CD4-positive, alpha-beta memory T cell (primary cell): ENCODE data around the gene HSPA14. TPM values are rescaled to one million over a fixed set of nuclear protein-coding genes. Genes with fewer than 3 reads are reported as not detected.
A peak's percentile ranks its signal among the peaks of the same experiment; 100 is the strongest.

Source experiments
- CTCF ChIA-PET: fragments of 350-600 bp; sonication (Branson Sonifier 250); formaldehyde crosslinking; loops from one replicate; lab custom pipeline; 2021; ENCODE audit warnings: inconsistent platforms; ENCODE audit not compliant: partially characterized antibody; lab: Charles Lee
- POLR2A ChIA-PET: fragments of 350-600 bp; sonication (Branson Sonifier 250); formaldehyde crosslinking; loops from one replicate; lab custom pipeline; 2021; ENCODE audit not compliant: partially characterized antibody; lab: Charles Lee
- DNase-seq, 5 donors: peaks; one replicate each; pipeline versions ENCODE4 v3.0.0 to v3.0.0-alpha.2; 2020 to 2022; ENCODE audit warnings: mixed read lengths in 1 of 5
- H3K27ac ChIP-seq: one replicate; pipeline ENCODE4 v1.7.0; 2013; ENCODE audit warnings: low read depth, low read length
- H3K27me3 ChIP-seq: 2 replicates; pipeline ENCODE4 v1.7.0; 2013; ENCODE audit warnings: mild to moderate bottlenecking, low read length, moderate library complexity; ENCODE audit not compliant: insufficient read depth
- H3K36me3 ChIP-seq: 2 replicates; pipeline ENCODE4 v1.7.0; 2013; ENCODE audit warnings: mild to moderate bottlenecking, low read length, moderate library complexity; ENCODE audit not compliant: insufficient read depth
- H3K4me1 ChIP-seq: 2 replicates; pipeline ENCODE4 v1.7.0; 2013; ENCODE audit warnings: mild to moderate bottlenecking, low read length, moderate library complexity; ENCODE audit not compliant: insufficient read depth
- H3K4me3 ChIP-seq, 2 donors: one replicate each; pipeline ENCODE4 v1.7.0; 2013; ENCODE audit warnings: low read length in 2 of 2, mild to moderate bottlenecking in 1 of 2
- H3K9me3 ChIP-seq, 2 donors: one replicate each; pipeline ENCODE4 v1.7.0; 2013; ENCODE audit warnings: low read length in 2 of 2, control low read depth in 1 of 2; ENCODE audit not compliant: control insufficient read depth in 1 of 2
- H3K27ac Mint-ChIP-seq, 7 donors: one replicate each; pipeline ENCODE4 v1.8.0; 2020 to 2021; ENCODE audit warnings: mixed read lengths in 7 of 7, mild to moderate bottlenecking in 6 of 7, inconsistent platforms in 3 of 7, moderate library complexity in 3 of 7
- H3K27me3 Mint-ChIP-seq, 2 donors: one replicate each; pipeline ENCODE4 v1.8.0; 2020 to 2021; ENCODE audit warnings: mixed read lengths in 2 of 2
- H3K36me3 Mint-ChIP-seq, 2 donors: one replicate each; pipeline ENCODE4 v1.8.0; 2020 to 2021; ENCODE audit warnings: mixed read lengths in 2 of 2, inconsistent platforms in 1 of 2, mild to moderate bottlenecking in 1 of 2
- H3K4me1 Mint-ChIP-seq, 4 donors: one replicate each; pipeline ENCODE4 v1.8.0; 2020 to 2021; ENCODE audit warnings: mixed read lengths in 4 of 4, mild to moderate bottlenecking in 1 of 4
- H3K4me3 Mint-ChIP-seq, 8 donors: one replicate each; pipeline ENCODE4 v1.8.0; 2020 to 2021; ENCODE audit warnings: mixed read lengths in 8 of 8, mild to moderate bottlenecking in 7 of 8, moderate library complexity in 6 of 8, inconsistent platforms in 3 of 8
- H3K9me3 Mint-ChIP-seq, 8 donors: one replicate each; pipeline ENCODE4 v1.8.0; 2020 to 2021; ENCODE audit warnings: mixed read lengths in 8 of 8, mild to moderate bottlenecking in 5 of 8, inconsistent platforms in 3 of 8, moderate library complexity in 1 of 8
- intact Hi-C: fragments of 100-400 bp; cut with micrococcal nuclease; formaldehyde crosslinking; loops from one replicate; pipeline ENCODE4 v1.15.1; 2023
- polyA plus RNA-seq, 2 donors: library from polyadenylated mRNA; unstranded; fragments of 300-500 nt; fragmentation: Illumina TruSeq; gene quantifications; one replicate each; pipeline ENCODE4 v1.2.3, GENCODE V29; 2021
- total RNA-seq, 2 experiments: library from RNA; stranded (reverse); gene quantifications; one replicate each; pipeline ENCODE4 v1.2.3, GENCODE V29; 2021

HSPA14 gene
- total and polyA plus RNA-seq, 4 experiments from 2014 or later, result 16.0 to 18.7 (median 17.5) TPM

DNA sequence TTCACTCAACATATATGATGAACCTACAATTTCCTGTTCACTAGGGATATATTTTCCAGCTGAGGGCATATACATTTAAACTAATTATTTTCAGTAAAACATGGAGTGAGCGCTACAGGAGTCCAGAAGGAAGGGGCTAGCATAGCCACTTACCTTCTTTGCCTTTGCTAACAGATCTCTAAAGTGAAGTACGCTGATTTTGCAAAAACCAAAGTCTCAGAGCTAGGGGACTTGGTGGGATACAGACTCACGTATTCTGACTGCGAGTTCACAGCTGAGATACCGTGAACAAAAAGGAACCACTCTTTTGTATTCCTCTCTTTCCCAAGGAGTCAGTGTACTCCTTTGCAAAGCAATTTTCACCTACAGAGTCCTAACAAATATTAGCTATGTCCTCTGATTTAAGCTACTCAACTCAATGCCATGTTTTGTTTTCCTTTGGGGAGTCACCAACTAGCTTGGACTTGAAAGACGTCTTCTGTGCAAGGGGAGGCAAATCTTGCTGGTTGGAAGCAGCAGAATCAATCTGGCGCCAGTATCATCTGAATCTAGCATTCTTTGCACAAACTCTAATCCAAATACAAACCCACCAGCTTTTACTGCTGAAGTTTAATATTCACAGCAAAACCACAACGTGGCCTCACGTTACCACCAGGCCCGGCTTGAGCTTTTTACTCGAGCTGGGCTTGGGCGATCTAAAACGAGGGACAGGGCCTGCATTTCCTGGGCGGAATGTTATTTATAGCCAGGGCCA is 926 bp upstream of the HSPA14 start:
- peaks cover 14 to 33% (median 26%) of the 10 kb centered on the region in 4 donors for H3K4me1 Mint-ChIP-seq
- H3K27me3 Mint-ChIP-seq, result no peaks in the 10 kb centered on the region
- peak overlapping the region; percentile 89 to 97 (median 94) for H3K4me3 Mint-ChIP-seq
- Histone ChIP-seq H3K27me3 (no peaks in the 10 kb centered on the region), H3K27ac (peak overlapping the region; percentile 91), H3K36me3 (peaks cover 9% of the 10 kb centered on the region), H3K4me3 (peak overlapping the region; percentile 1 to 68), H3K4me1 (peaks cover 26% of the 10 kb centered on the region), H3K9me3 (no peaks in the 10 kb centered on the region)
- H3K27ac Mint-ChIP-seq, result peak overlapping the region; percentile 86 to 99 (median 98)
- no peaks in the 10 kb centered on the region for H3K9me3 Mint-ChIP-seq
- peak in 1 of 5 donors; percentile 3 for DNase-seq
- ChIA-PET CTCF (interaction anchor here (0.6 to 4.4 kb wide), 27 partner anchors 8 to 640 kb away, joined by 3 to 20 read pairs (median 4); partner anchors contain the start of genes MEIG1 and SUV39H2), POLR2A (interaction anchor here (1.0 to 3.1 kb wide), 33 partner anchors 11 to 652 kb away, joined by 3 to 56 read pairs (median 6); partner anchors contain the start of genes DCLRE1C, MEIG1, NMT2 and SUV39H2)
- peaks cover 19 to 36% of the 10 kb centered on the region in 2 donors for H3K36me3 Mint-ChIP-seq
- intact Hi-C loops, result loop anchor here (1.0 to 5.0 kb wide), 4 partner anchors 250 to 1050 kb away; no protein-coding TSS in a partner anchor

DNA sequence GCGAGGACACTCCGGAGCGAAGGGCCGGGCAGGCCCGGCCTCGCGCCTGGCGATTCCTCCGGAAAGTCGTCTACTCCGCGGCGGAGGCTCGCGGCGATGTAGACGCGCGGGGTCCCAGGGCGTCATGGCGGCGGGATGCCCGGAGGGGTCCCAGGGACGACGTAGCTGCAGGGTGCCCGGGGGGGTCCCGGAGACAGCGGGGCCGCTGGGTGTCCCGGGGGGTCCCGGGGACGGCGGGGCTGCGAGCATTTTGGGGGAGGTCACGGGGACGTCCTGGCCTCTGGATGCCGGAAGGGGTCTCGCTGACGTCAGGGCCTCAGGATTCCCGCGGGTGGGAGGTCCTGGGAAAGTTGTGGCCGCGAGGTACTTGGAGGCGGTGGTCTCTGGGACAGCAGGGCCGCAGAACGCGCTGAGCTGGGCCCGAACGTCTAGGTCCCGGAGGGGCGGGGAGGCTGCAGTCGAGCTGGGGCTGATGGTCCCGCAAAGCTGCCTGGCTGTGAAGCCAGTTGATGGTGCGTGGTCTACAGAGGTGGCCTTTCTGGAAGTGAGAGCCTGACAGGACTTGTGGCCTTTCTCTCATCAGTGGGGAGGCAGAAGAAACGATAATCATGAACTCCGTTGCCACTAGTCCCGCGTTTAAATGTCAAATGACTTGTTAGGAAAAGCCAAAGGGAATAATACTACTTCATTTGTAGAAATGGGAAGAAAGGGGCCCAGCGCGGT is 637 bp downstream of the HSPA14 start:
- peak; percentile 10 to 52 (median 18) for DNase-seq
- peak overlapping the region; percentile 89 to 97 (median 94) for H3K4me3 Mint-ChIP-seq
- H3K36me3 Mint-ChIP-seq, result peaks cover 12 to 49% of the 10 kb centered on the region in 2 donors
- H3K4me1 Mint-ChIP-seq, result peaks cover 14 to 33% (median 26%) of the 10 kb centered on the region in 4 donors
- Histone ChIP-seq H3K36me3 (peaks cover 24% of the 10 kb centered on the region), H3K27ac (peak overlapping the region; percentile 91), H3K4me1 (peaks cover 26% of the 10 kb centered on the region), H3K27me3 (no peaks in the 10 kb centered on the region), H3K4me3 (peak overlapping the region; percentile 68 to 79), H3K9me3 (no peaks in the 10 kb centered on the region)
- H3K27me3 Mint-ChIP-seq, result no peaks in the 10 kb centered on the region
- intact Hi-C loops, result loop anchor here (1.0 to 5.0 kb wide), 11 partner anchors 40 to 651 kb away; partner anchors contain the start of genes DCLRE1C, MEIG1, NMT2 and RPP38
- H3K27ac Mint-ChIP-seq, result peak overlapping the region; percentile 86 to 99 (median 98)
- H3K9me3 Mint-ChIP-seq, result no peaks in the 10 kb centered on the region
- CTCF ChIA-PET, result interaction anchor here (1.0 to 4.4 kb wide), 12 partner anchors 10 to 424 kb away, joined by 3 to 20 read pairs (median 4); partner anchors contain the start of genes MEIG1 and SUV39H2
- POLR2A ChIA-PET, result interaction anchor here (0.6 to 3.1 kb wide), 36 partner anchors 9 to 654 kb away, joined by 3 to 56 read pairs (median 5); partner anchors contain the start of genes DCLRE1C, MEIG1, NMT2 and SUV39H2

DNA sequence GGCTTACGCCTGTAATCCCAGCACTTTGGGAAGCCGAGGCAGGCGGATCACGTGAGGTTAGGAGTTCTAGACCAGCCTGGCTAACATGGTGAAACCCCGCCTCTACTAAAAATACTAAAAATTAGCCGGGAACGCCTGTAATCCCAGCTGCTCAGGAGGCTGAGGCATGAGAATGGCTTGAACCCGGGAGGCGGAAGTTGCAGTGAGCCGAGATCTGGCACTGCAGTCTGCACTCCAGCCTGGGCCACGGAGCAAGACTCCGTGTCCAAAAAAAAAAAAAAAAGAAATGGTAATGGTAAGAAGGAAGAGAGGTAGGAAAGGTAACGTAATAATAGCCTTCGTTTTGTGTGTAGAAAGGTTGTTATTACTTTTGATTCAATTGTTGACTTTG is 1.2 kb downstream of the HSPA14 start:
- intact Hi-C loops, result loop anchor here (2.0 to 5.0 kb wide), 6 partner anchors 234 to 652 kb away; partner anchors contain the start of genes NMT2 and RPP38
- no peaks in the 10 kb centered on the region for H3K27me3 ChIP-seq
- Mint-ChIP-seq H3K4me3 (peak overlapping the region; percentile 89 to 96 (median 94)), H3K36me3 (peaks cover 15 to 53% of the 10 kb centered on the region in 2 donors), H3K27me3 (no peaks in the 10 kb centered on the region), H3K27ac (peak overlapping the region; percentile 86 to 99 (median 94)), H3K4me1 (peaks cover 14 to 33% (median 26%) of the 10 kb centered on the region in 4 donors), H3K9me3 (no peaks in the 10 kb centered on the region)
- no peaks in the 10 kb centered on the region for H3K9me3 ChIP-seq
- peaks cover 26% of the 10 kb centered on the region for H3K4me1 ChIP-seq
- no peak for DNase-seq
- POLR2A ChIA-PET, result interaction anchor here (0.6 to 3.0 kb wide), 10 partner anchors 10 to 654 kb away, joined by 3 to 56 read pairs (median 6); partner anchors contain the start of genes MEIG1 and SUV39H2
- CTCF ChIA-PET, result interaction anchor here (1.7 to 4.4 kb wide), 2 partner anchors 286 to 302 kb away, joined by 4 to 20 read pairs; no protein-coding TSS in a partner anchor
- H3K4me3 ChIP-seq, result peak overlapping the region; percentile 68 to 79
- H3K27ac ChIP-seq, result peak overlapping the region; percentile 91
- H3K36me3 ChIP-seq, result peaks cover 26% of the 10 kb centered on the region

DNA sequence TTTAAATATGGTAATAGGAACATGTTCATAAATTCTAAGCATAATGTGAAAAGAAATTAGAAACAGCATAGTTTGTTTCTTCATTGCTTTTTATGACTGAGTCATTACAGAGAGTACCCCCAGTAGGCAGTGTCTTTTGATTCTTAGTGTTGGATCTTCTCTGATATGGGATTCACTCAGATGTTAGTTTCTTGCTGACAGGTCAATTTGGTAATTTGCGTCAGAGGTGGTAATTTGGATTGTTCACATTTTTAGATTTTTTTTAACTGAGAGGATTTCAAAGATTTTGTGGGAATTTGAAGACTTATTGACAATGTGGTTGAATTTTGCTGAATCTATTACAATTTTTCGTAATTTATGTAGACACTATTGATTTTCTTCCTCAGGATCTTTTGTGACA is 2.1 kb downstream of the HSPA14 start:
- intact Hi-C loops, result no loop called here
- Mint-ChIP-seq H3K4me1 (peaks cover 15 to 38% (median 26%) of the 10 kb centered on the region in 4 donors), H3K27me3 (no peaks in the 10 kb centered on the region), H3K27ac (peak overlapping the region in 4 of 7 donors; percentile 1 to 86 (median 32)), H3K4me3 (peak overlapping the region in 7 of 8 donors; percentile 16 to 96 (median 46)), H3K9me3 (no peaks in the 10 kb centered on the region), H3K36me3 (peaks cover 23 to 62% of the 10 kb centered on the region in 2 donors)
- Histone ChIP-seq H3K27me3 (no peaks in the 10 kb centered on the region), H3K4me3 (no peak overlapping the region), H3K36me3 (peaks cover 31% of the 10 kb centered on the region), H3K27ac (no peak overlapping the region), H3K4me1 (peaks cover 26% of the 10 kb centered on the region), H3K9me3 (no peaks in the 10 kb centered on the region)
- POLR2A ChIA-PET, result no interaction called here
- CTCF ChIA-PET, result no interaction called here
- no peak for DNase-seq

DNA sequence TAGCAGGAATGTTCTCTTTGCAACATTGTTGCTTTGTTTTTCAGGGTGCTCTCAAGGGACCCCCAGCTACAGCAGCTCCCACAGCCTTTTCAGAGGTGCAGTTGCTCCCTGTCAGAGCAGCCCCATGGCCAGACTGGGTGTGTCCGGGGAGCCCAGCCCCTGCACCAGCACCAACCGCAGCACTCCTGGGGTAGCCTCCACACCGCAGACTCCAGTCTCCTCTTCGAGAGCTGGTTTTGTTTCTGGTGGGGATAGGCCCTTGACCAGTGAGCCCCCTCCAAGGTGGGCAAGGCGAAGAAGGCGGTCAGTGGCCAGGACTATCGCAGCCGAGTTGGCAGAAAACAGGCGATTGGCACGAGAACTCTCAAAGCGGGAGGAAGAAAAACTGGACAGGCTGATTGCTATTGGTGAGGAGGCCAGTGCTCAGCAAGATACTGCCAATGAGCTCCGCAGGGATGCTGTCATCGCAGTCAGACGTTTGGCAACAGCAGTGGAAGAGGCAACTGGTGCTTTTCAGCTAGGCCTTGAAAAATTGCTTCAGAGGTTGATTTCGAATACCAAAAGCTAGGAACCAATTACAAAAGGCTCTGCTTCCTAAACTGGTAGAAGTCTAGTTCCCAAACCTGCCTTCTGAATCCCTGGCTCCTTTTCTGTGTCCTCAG is 5.4 kb downstream of the HSPA14 start:
- Mint-ChIP-seq H3K4me1 (peaks cover 11 to 24% (median 17%) of the 10 kb centered on the region in 4 donors), H3K27me3 (no peaks in the 10 kb centered on the region), H3K36me3 (peaks cover 24 to 69% of the 10 kb centered on the region in 2 donors), H3K27ac (peak overlapping the region in 1 of 7 donors; percentile 22), H3K9me3 (peaks cover 0 to 1% (median 0%) of the 10 kb centered on the region in 8 donors), H3K4me3 (no peak overlapping the region)
- no peak for DNase-seq
- Histone ChIP-seq H3K36me3 (peaks cover 36% of the 10 kb centered on the region), H3K27me3 (no peaks in the 10 kb centered on the region), H3K9me3 (no peaks in the 10 kb centered on the region), H3K4me3 (no peak overlapping the region), H3K27ac (no peak overlapping the region), H3K4me1 (peaks cover 14% of the 10 kb centered on the region)
- intact Hi-C loops, result no loop called here
- ChIA-PET POLR2A (interaction anchor here (0.6 kb wide), 1 partner anchor 291 kb away, joined by 4 read pairs; no protein-coding TSS in a partner anchor), CTCF (no interaction called here)

DNA sequence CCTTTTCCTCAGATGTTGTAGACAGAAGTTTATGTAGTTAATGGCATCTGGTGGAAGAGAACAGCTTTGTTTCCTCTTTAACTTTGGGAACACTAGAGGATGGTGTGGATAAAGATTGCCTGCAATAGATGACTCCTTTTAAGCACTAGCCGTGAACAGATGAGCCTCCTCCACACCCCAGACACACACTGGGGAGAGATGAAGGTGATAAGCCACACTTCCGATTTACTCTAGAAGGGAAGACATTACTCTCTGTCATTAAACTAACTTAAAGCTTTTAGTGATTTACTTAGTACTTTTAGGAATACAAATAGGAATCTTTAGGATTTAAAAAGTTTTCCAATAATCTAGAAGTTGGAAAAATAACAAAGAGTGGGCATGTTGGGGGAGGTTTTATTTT is 6.8 kb downstream of the HSPA14 start:
- H3K9me3 ChIP-seq, result no peaks in the 10 kb centered on the region
- Mint-ChIP-seq H3K9me3 (peaks cover 0 to 1% (median 0%) of the 10 kb centered on the region in 8 donors), H3K4me3 (no peak overlapping the region), H3K4me1 (peaks cover 6 to 13% (median 10%) of the 10 kb centered on the region in 4 donors), H3K36me3 (peaks cover 35 to 67% of the 10 kb centered on the region in 2 donors), H3K27ac (peak overlapping the region in 2 of 7 donors; percentile 6 to 65), H3K27me3 (no peaks in the 10 kb centered on the region)
- H3K36me3 ChIP-seq, result peaks cover 42% of the 10 kb centered on the region
- H3K27me3 ChIP-seq, result no peaks in the 10 kb centered on the region
- no peak overlapping the region for H3K27ac ChIP-seq
- intact Hi-C loops, result no loop called here
- DNase-seq, result no peak
- H3K4me3 ChIP-seq, result no peak overlapping the region
- POLR2A ChIA-PET, result no interaction called here
- H3K4me1 ChIP-seq, result peaks cover 5% of the 10 kb centered on the region
- CTCF ChIA-PET, result interaction anchor here (1.4 to 1.5 kb wide), 2 partner anchors 9 to 290 kb away, joined by 4 to 6 read pairs; no protein-coding TSS in a partner anchor
